ENCODE measurements around the gene NDUFB10.

DNA sequence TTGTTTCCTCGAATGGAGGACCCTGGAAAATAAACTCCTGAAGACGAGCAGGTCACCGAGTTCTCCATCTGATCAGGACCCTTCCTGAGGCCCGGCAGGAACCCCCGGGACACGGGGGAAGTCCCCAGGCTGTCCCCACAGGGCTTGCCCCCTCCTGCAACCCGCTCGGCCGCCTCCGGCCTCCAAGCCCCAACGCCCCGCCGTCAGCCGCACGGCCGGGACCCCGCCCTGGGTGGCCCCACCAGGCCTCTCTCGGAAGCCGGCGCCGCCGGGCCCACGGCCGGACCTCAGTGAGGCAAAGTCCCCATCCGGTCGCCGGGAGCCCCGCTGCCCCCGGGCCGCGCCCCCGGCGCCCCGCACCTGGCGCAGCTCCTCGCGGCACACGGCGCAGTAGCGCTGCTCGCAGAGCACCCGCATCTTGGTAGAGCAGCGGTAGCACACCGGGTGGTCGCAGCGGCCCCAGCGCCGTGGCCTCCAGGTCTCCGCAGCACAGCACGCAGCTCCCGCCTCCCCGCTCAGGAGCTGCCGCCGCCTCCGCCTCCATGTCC lies 49.9 kb downstream of the NDUFB10 start:
- TF ChIP-seq POLR2AphosphoS5 (IDR thresholded peaks at IDR 0.05; ENCODE audit: low read depth, low read length) (no peak), TAF1 (IDR thresholded peaks at IDR 0.05; ENCODE audit: borderline replicate concordance, insufficient read depth, low read length) (no peak), FOXP2 (optimal IDR thresholded peaks at IDR 0.05; ENCODE audit: borderline replicate concordance, extremely low read depth, extremely low read length, insufficient read depth) (no peak), SIN3A (IDR thresholded peaks at IDR 0.05; ENCODE audit: borderline replicate concordance, insufficient read depth, low read length) (no peak)
- TF ChIP-seq, protein P1, sequence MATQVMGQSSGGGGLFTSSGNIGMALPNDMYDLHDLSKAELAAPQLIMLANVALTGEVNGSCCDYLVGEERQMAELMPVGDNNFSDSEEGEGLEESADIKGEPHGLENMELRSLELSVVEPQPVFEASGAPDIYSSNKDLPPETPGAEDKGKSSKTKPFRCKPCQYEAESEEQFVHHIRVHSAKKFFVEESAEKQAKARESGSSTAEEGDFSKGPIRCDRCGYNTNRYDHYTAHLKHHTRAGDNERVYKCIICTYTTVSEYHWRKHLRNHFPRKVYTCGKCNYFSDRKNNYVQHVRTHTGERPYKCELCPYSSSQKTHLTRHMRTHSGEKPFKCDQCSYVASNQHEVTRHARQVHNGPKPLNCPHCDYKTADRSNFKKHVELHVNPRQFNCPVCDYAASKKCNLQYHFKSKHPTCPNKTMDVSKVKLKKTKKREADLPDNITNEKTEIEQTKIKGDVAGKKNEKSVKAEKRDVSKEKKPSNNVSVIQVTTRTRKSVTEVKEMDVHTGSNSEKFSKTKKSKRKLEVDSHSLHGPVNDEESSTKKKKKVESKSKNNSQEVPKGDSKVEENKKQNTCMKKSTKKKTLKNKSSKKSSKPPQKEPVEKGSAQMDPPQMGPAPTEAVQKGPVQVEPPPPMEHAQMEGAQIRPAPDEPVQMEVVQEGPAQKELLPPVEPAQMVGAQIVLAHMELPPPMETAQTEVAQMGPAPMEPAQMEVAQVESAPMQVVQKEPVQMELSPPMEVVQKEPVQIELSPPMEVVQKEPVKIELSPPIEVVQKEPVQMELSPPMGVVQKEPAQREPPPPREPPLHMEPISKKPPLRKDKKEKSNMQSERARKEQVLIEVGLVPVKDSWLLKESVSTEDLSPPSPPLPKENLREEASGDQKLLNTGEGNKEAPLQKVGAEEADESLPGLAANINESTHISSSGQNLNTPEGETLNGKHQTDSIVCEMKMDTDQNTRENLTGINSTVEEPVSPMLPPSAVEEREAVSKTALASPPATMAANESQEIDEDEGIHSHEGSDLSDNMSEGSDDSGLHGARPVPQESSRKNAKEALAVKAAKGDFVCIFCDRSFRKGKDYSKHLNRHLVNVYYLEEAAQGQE (IDR thresholded peaks at IDR 0.05; ENCODE audit: insufficient read depth in 1 of 2, low read depth in 2 of 2, low read length in 2 of 2) = no peak

Measured in PFSK-1 (cell line).